ENCODE results near the gene EPB41.

GRCh38 chr1:29100487-29100886, 186.1 kb downstream of the EPB41 start:
- TF ChIP-seq CTCF (conservative IDR thresholded peaks at IDR 0.05; ENCODE audit: low read depth, low read length) (no peak), USF2 (IDR thresholded peaks at IDR 0.05; ENCODE audit: low read depth, low read length) (no peak), BHLHE40 (IDR thresholded peaks at IDR 0.05; ENCODE audit: low read depth, low read length) (no peak), SMC3 (IDR thresholded peaks at IDR 0.05; ENCODE audit: low read depth, low read length) (no peak), POLR2A (IDR thresholded peaks at IDR 0.05; ENCODE audit: low read depth, low read length) (no peak)

All from IMR-90 (cell line).